H1 (cell line): ENCODE data around the gene MGLL. TPM values are rescaled to one million over a fixed set of nuclear protein-coding genes. Genes with fewer than 3 reads are reported as not detected.

ENCODE experiments used
- CTCF ChIA-PET: fragments of 300-600 bp; sonication (Branson Sonifier 250); formaldehyde crosslinking; loops from one replicate; lab custom pipeline; 2021; ENCODE audit not compliant: partially characterized antibody; lab: Charles Lee
- POLR2A ChIA-PET: fragments of 300-600 bp; sonication (Branson Sonifier 250); formaldehyde crosslinking; loops from one replicate; lab custom pipeline; 2021; ENCODE audit warnings: inconsistent platforms; ENCODE audit not compliant: partially characterized antibody; lab: Charles Lee
- DNase-seq, 2 experiments: peaks; one replicate each; pipeline versions ENCODE4 v3.0.0 to v3.0.0-alpha.2; 2010 to 2022; ENCODE audit warnings: low spot score in 2 of 2, low read depth in 1 of 2, mixed read lengths in 1 of 2
- FAIRE-seq: peaks from 2 replicates; lab custom pipeline; 2011; peaks lifted over from hg19 to GRCh38; lab: Jason Lieb, UNC
- H2AFZ ChIP-seq: 2 replicates; pipeline ENCODE4 v1.8.1; 2012; ENCODE audit warnings: low read length, inconsistent platforms
- H2AK5ac ChIP-seq: 2 replicates; pipeline ENCODE4 v1.6.1; 2013; ENCODE audit warnings: low read depth, low read length
- H2BK120ac ChIP-seq: replicated peaks from 2 replicates; pipeline ENCODE3; 2013; ENCODE audit warnings: low read depth, low read length, inconsistent platforms
- H2BK12ac ChIP-seq: 2 replicates; pipeline ENCODE4 v1.6.1; 2013; ENCODE audit warnings: low read depth, low read length
- H2BK15ac ChIP-seq: 2 replicates; pipeline ENCODE4 v1.6.1; 2013; ENCODE audit warnings: low read length
- H2BK20ac ChIP-seq: 2 replicates; pipeline ENCODE4 v1.6.1; 2013; ENCODE audit warnings: low read length
- H2BK5ac ChIP-seq: 2 replicates; pipeline ENCODE4 v1.6.1; 2013; ENCODE audit warnings: low read depth, low read length
- H3K14ac ChIP-seq: 2 replicates; pipeline ENCODE4 v1.6.1; 2013; ENCODE audit warnings: inconsistent platforms; ENCODE audit not compliant: insufficient read length
- H3K18ac ChIP-seq: 2 replicates; pipeline ENCODE4 v1.6.1; 2013; ENCODE audit warnings: low read length; ENCODE audit errors: extremely low read depth
- H3K23ac ChIP-seq: 2 replicates; pipeline ENCODE4 v1.6.1; 2013; ENCODE audit warnings: inconsistent platforms; ENCODE audit not compliant: insufficient read length
- H3K23me2 ChIP-seq: 2 replicates; pipeline ENCODE4 v1.6.1; 2013; ENCODE audit warnings: low read depth, low read length
- H3K27ac ChIP-seq: 2 replicates; pipeline ENCODE4 v1.6.1; 2011; ENCODE audit warnings: low read depth, low read length, inconsistent platforms
- H3K27me3 ChIP-seq, 4 experiments: replicated peaks in 1 of 4; 1 replicate in 1 of 4; 2 replicates in 3 of 4; pipeline versions ENCODE4 v1.6.1 to v1.8.1; 2011 to 2013; ENCODE audit warnings: low read length in 3 of 4, mild to moderate bottlenecking in 3 of 4, inconsistent platforms in 2 of 4, mixed read lengths in 2 of 4, moderate library complexity in 1 of 4; ENCODE audit not compliant: control insufficient read depth in 3 of 4, insufficient read depth in 3 of 4; ENCODE audit errors: extremely low read depth in 1 of 4
- H3K36me3 ChIP-seq, 4 experiments: 2 replicates each; pipeline versions ENCODE4 v1.6.1 to v1.8.1; 2011 to 2013; ENCODE audit warnings: mild to moderate bottlenecking in 4 of 4, low read length in 3 of 4, moderate library complexity in 2 of 4, control low read depth in 1 of 4, inconsistent platforms in 1 of 4; ENCODE audit not compliant: insufficient read depth in 4 of 4, control insufficient read depth in 2 of 4
- H3K4ac ChIP-seq: replicated peaks from 2 replicates; pipeline ENCODE3; 2013; ENCODE audit warnings: low read length, low read depth, mixed read lengths, inconsistent platforms; ENCODE audit not compliant: insufficient read length
- H3K4me1 ChIP-seq, 4 experiments: replicated peaks in 1 of 4; 1 replicate in 1 of 4; 2 replicates in 3 of 4; pipeline versions ENCODE4 v1.6.1 to v1.8.1; 2011 to 2013; ENCODE audit warnings: low read length in 3 of 4, inconsistent platforms in 2 of 4, mixed read lengths in 1 of 4; ENCODE audit not compliant: insufficient read depth in 4 of 4, control insufficient read depth in 3 of 4
- H3K4me2 ChIP-seq, 2 experiments: 2 replicates each; pipeline versions ENCODE4 v1.6.1 to v1.8.1; 2011 to 2013; ENCODE audit warnings: low read depth in 2 of 2, low read length in 2 of 2, control low read depth in 1 of 2, inconsistent platforms in 1 of 2, mild to moderate bottlenecking in 1 of 2; ENCODE audit not compliant: insufficient read depth in 1 of 2
- H3K4me3 ChIP-seq, 4 experiments: fragments of 200-600, 300-600 bp in 1 of 4; sonication (generic), shearing (Covaris generic), sonication (Bioruptor Twin) in 1 of 4; 2 replicates each; pipeline versions ENCODE4 v1.5.1 to v1.8.1; 2011 to 2016; ENCODE audit warnings: low read length in 4 of 4, low read depth in 3 of 4, control low read depth in 2 of 4, inconsistent platforms in 2 of 4, mild to moderate bottlenecking in 2 of 4, mixed read lengths in 1 of 4, moderate library complexity in 1 of 4; ENCODE audit not compliant: insufficient read depth in 2 of 4; ENCODE audit errors: extremely low read depth in 1 of 4
- H3K56ac ChIP-seq: replicated peaks from 2 replicates; pipeline ENCODE3; 2013; ENCODE audit warnings: low read depth, mild to moderate bottlenecking, mixed read lengths, low read length, inconsistent platforms; ENCODE audit not compliant: insufficient read length
- H3K79me1 ChIP-seq: 2 replicates; pipeline ENCODE4 v1.6.1; 2013; ENCODE audit warnings: low read depth, low read length, control low read depth
- H3K79me2 ChIP-seq, 2 experiments: 2 replicates each; pipeline versions ENCODE4 v1.6.1 to v1.8.1; 2012 to 2013; ENCODE audit warnings: low read length in 2 of 2, mild to moderate bottlenecking in 2 of 2, inconsistent platforms in 1 of 2; ENCODE audit not compliant: insufficient read depth in 2 of 2, control insufficient read depth in 1 of 2
- H3K9ac ChIP-seq, 4 experiments: replicated peaks in 1 of 4; 1 replicate in 1 of 4; 2 replicates in 3 of 4; pipeline versions ENCODE4 v1.6.1 to v1.8.1; 2011 to 2013; ENCODE audit warnings: low read depth in 3 of 4, low read length in 3 of 4, control low read depth in 2 of 4, mild to moderate bottlenecking in 2 of 4, moderate library complexity in 2 of 4, inconsistent platforms in 1 of 4; ENCODE audit errors: extremely low read depth in 1 of 4
- H3K9me3 ChIP-seq, 2 experiments: 2 replicates each; pipeline versions ENCODE4 v1.6.1 to v1.8.1; 2012 to 2013; ENCODE audit warnings: mild to moderate bottlenecking in 2 of 2, moderate library complexity in 2 of 2, control low read depth in 1 of 2, inconsistent platforms in 1 of 2, low read depth in 1 of 2, low read length in 1 of 2, mixed read lengths in 1 of 2; ENCODE audit not compliant: insufficient read depth in 2 of 2
- H4K20me1 ChIP-seq, 2 experiments: replicated peaks in 1 of 2; 2 replicates each; pipeline versions ENCODE3 to v1.8.1; 2011 to 2013; ENCODE audit warnings: inconsistent platforms in 2 of 2, low read length in 2 of 2, mild to moderate bottlenecking in 1 of 2; ENCODE audit not compliant: insufficient read depth in 2 of 2, control insufficient read depth in 1 of 2
- H4K5ac ChIP-seq: 2 replicates; pipeline ENCODE4 v1.6.1; 2013; ENCODE audit warnings: low read length, low read depth, mixed read lengths, inconsistent platforms; ENCODE audit not compliant: insufficient read length
- H4K8ac ChIP-seq: 2 replicates; pipeline ENCODE4 v1.8.0; 2013; ENCODE audit warnings: mild to moderate bottlenecking, moderate library complexity, low read length, inconsistent platforms; ENCODE audit not compliant: insufficient read depth; ENCODE audit errors: extremely low read depth
- H4K91ac ChIP-seq: replicated peaks from 2 replicates; pipeline ENCODE3; 2013; ENCODE audit warnings: low read length, mixed read lengths, inconsistent platforms; ENCODE audit not compliant: insufficient read length
- BRCA1 ChIP-seq: IDR thresholded peaks from 2 replicates; pipeline ENCODE4 v1.6.1; 2012; ENCODE audit warnings: low read depth, low read length, improper control_type of control experiment
- E2F6 ChIP-seq: IDR thresholded peaks from 2 replicates; pipeline ENCODE4 v1.6.1; 2012; ENCODE audit warnings: inconsistent platforms
- KDM4A ChIP-seq: IDR thresholded peaks from one replicate; pipeline ENCODE4 v1.7.1; 2012; ENCODE audit warnings: low read depth, mild to moderate bottlenecking, moderate library complexity, low read length, inconsistent platforms; ENCODE audit not compliant: severe bottlenecking
- MAX ChIP-seq: IDR thresholded peaks from 2 replicates; pipeline ENCODE4 v1.6.1; 2012; ENCODE audit warnings: inconsistent platforms
- NANOG ChIP-seq: IDR thresholded peaks from 2 replicates; pipeline ENCODE4 v1.6.1; 2011; ENCODE audit warnings: low read length, low read depth, mild to moderate bottlenecking, inconsistent platforms; ENCODE audit not compliant: insufficient read depth, poor library complexity, severe bottlenecking
- POLR2A ChIP-seq, 2 experiments: IDR thresholded peaks; 1 replicate in 1 of 2; 2 replicates in 1 of 2; pipeline ENCODE4 v1.6.1; 2011; ENCODE audit warnings: low read depth in 2 of 2, low read length in 2 of 2, mild to moderate bottlenecking in 2 of 2; ENCODE audit errors: control extremely low read depth in 1 of 2
- RXRA ChIP-seq: IDR thresholded peaks from 2 replicates; pipeline ENCODE4 v1.6.1; 2011; ENCODE audit warnings: low read depth, mild to moderate bottlenecking, low read length, moderate library complexity; ENCODE audit not compliant: insufficient read depth
- SIN3A ChIP-seq, 2 experiments: IDR thresholded peaks in 1 of 2; conservative IDR thresholded peaks in 1 of 2; 2 replicates each; pipeline ENCODE4 v1.6.1; 2011 to 2012; ENCODE audit warnings: low read length in 2 of 2, improper control_type of control experiment in 1 of 2, low read depth in 1 of 2, mild to moderate bottlenecking in 1 of 2
- TBP ChIP-seq: IDR thresholded peaks from 2 replicates; pipeline ENCODE4 v1.6.1; 2011; ENCODE audit warnings: low read depth, low read length, improper control_type of control experiment
- TCF12 ChIP-seq: IDR thresholded peaks from 2 replicates; pipeline ENCODE4 v1.6.1; 2011; ENCODE audit warnings: low read depth, mild to moderate bottlenecking, low read length
- WGBS, 2 experiments: shearing (Covaris generic) in 1 of 2; methylation state at CpG; one replicate each; pipeline versions ENCODE4 v1.1.6 to v1.1.7; 2013 to 2015; ENCODE audit warnings: low lambda C conversion rate in 2 of 2, mixed read lengths in 2 of 2, inconsistent platforms in 1 of 2, low coverage in 1 of 2, missing lambda C conversion rate in 1 of 2; ENCODE audit not compliant: insufficient replicate concordance in 2 of 2, insufficient coverage in 1 of 2, insufficient read length in 1 of 2; ENCODE audit errors: extremely low coverage in 1 of 2, missing lambda C conversion rate in 1 of 2; 5-methylcytosine and 5-hydroxymethylcytosine counted together
- polyA plus RNA-seq, 7 experiments: library from polyadenylated mRNA; depleted of rRNA in 3 of 7; stranded (reverse) in 5 of 7; unstranded in 2 of 7; fragments of >200 nt in 5 of 7; fragments of 200-250 nt in 2 of 7; gene quantifications; 1 replicate in 5 of 7; 2 replicates in 1 of 7; 4 replicates in 1 of 7; pipeline versions ENCODE4 v1.2.1 to v1.2.3, GENCODE V29; 2011 to 2013; ENCODE audit warnings: missing spikeins in 2 of 7, mixed read lengths in 2 of 7
- total RNA-seq: library from RNA; stranded (reverse); fragmentation: NEBNext Ultra II Directional; extraction: Animal tissue kit (Norgen Biotek cat#: 25700); gene quantifications from 2 replicates; pipeline ENCODE4 v1.2.1, GENCODE V29; 2021

The MGLL gene
- total and polyA plus RNA-seq, 2 of the 8 experiments (the other 6 are each of a cell fraction or from before 2014, with no cell fraction given) = 0.05 to 0.34 TPM

- no peaks in the 10 kb centered on the region for H3K36me3 ChIP-seq
- no peaks in the 10 kb centered on the region for H3K79me2 ChIP-seq
- ChIA-PET CTCF (interaction anchor here (0.7 to 9.6 kb wide), 37 partner anchors 8 to 671 kb away, joined by 3 to 172 read pairs (median 6); partner anchors contain the start of gene MGLL), POLR2A (interaction anchor here (0.7 to 1.2 kb wide), 5 partner anchors 9 to 88 kb away, joined by 3 to 4 read pairs (median 4); partner anchors contain the start of genes PODXL2 and TPRA1)
- H3K23ac ChIP-seq = no peak overlapping the region
- H4K5ac ChIP-seq = no peak overlapping the region
- 89% methylated on average over 12 of the region's 12 CpGs; no CpG with 5 or more reads in 1 of the 2 experiments for WGBS, 2 experiments
- no peak overlapping the region for H3K4me3 ChIP-seq
- no peak overlapping the region for H3K4ac ChIP-seq
- H3K9me3 ChIP-seq = no peaks in the 10 kb centered on the region
- H3K4me1 ChIP-seq = peaks cover 0 to 9% (median 7%) of the 10 kb centered on the region in 4 experiments; a peak in 6 of 7 replicates
- H3K18ac ChIP-seq = no peak overlapping the region
- peak overlapping the region; percentile 50; the same call in 1 of the 2 replicates for H2BK12ac ChIP-seq
- H3K23me2 ChIP-seq = no peaks in the 10 kb centered on the region
- H4K8ac ChIP-seq = no peak overlapping the region; the same call in 1 of the 2 replicates
- H3K27ac ChIP-seq = no peak overlapping the region
- H3K27me3 ChIP-seq = no peaks in the 10 kb centered on the region; a peak in 2 of 7 replicates
- no peak overlapping the region; the same call in 1 of the 2 replicates for H2AK5ac ChIP-seq
- DNase-seq (peak in 1 of 2 experiments; percentile 43), FAIRE-seq (no peak)
- no peak overlapping the region for H3K4me2 ChIP-seq
- H2BK20ac ChIP-seq = no peak overlapping the region
- H3K9ac ChIP-seq = no peak overlapping the region
- H3K79me1 ChIP-seq = no peaks in the 10 kb centered on the region
- H3K56ac ChIP-seq = no peak overlapping the region
- H4K20me1 ChIP-seq = peaks cover 0 to 2% of the 10 kb centered on the region in 2 experiments
- no peak overlapping the region for H2BK5ac ChIP-seq
- H2BK15ac ChIP-seq = no peak overlapping the region
- no peak overlapping the region for H4K91ac ChIP-seq
- no peak overlapping the region for H2BK120ac ChIP-seq
- H2AFZ ChIP-seq = no peak overlapping the region
- H3K14ac ChIP-seq = no peak overlapping the region
- TF ChIP-seq NANOG = no peak
- TF ChIP-seq KDM4A = no peak
- no peak for TF ChIP-seq MAX
- no peak for TF ChIP-seq TCF12
- no peak for TF ChIP-seq E2F6
- TF ChIP-seq POLR2A (IDR thresholded peaks at IDR 0.05; ENCODE audit: control extremely low read depth in 1 of 2, low read depth in 2 of 2, low read length in 2 of 2) = no peak
- TF ChIP-seq SIN3A (conservative IDR thresholded peaks at IDR 0.05 in 1 of 2, IDR thresholded peaks at IDR 0.05 in 1 of 2; ENCODE audit: low read depth in 1 of 2, low read length in 2 of 2) = no peak
- TF ChIP-seq BRCA1 = no peak
- TF ChIP-seq TBP = no peak
- TF ChIP-seq RXRA = no peak
Measured at GRCh38 chr3:127678611-127679533, 143.4 kb downstream of the MGLL start.
